Fibroblast of skin of right biceps (primary cell): ENCODE results near the gene CEACAM16.

Experiments
- DNase-seq: peaks from one replicate; pipeline ENCODE4 v3.0.0-alpha.2; 2013

Gene CEACAM16

DNA sequence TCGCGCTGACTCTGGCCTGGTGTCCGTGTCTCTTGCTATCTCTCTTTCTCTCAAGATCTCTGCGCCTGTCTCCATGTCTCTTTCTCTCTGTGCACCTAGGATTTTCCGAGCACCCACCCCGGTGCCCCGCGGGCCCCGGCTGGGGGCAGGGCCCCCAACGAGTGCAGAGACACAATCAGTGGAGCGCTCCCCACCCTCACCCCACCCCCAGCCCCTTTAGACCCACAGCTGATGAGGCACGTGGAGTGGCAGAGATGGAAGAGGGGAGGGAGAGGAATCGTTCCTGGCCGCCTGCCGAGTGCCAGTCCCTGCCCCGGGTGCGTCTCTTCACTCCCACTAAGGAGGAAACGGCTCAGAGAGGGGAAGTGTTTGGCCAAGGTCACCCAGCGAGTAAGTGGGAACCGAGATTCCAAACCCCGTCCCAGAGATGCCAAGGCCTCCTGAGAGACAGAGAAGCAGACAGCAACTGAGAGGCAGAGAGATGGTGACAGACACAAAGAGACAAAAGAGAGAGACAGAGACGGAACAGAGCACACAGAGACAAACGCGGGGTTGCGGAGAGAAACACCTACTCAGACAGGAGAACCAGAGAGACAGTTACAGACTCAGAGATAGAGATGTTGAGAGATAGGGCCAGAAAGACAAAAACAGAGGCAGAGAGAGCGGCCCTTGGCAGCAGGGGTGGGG is 48.9 kb downstream of the CEACAM16 start:
- peak; percentile 76 for DNase-seq

DNA sequence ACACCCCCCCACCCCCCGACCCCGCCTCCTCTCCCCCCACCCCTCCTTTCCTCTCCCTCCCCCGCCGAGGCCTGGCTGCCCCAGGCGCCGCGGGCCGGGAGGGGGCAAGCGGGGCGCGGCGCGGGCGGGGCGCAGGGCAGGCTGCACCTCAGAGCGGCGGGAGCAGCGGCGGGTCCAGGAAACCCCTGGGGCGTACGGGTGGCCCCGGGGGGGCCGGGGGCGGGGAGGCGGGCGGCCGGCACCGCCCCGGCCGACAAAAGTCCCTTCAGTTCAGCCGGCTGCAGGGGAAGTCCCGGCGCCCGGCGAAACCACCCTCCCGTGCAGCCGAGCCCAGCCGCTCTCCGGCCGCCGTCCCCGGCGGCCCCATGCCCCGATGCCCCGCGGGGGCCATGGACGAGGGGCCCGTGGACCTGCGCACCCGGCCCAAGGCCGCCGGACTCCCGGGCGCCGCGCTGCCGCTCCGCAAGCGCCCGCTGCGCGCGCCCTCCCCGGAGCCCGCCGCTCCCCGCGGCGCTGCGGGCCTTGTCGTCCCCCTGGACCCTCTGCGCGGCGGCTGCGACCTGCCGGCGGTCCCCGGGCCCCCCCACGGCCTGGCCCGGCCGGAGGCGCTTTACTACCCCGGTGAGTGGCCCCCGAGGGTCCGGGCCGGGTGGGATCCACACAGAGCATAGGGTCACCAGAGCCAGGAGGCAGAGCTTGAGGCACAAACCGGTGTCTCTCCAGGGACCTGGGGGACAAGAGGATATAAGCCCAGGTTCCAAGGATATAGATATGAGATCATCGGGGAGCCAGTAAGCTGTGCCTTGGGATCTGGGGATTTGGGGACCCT is 49.7 kb downstream of the CEACAM16 start, which contains the start of gene BCL3:
BCL3 (plus strand) TSS at position 283 of the 829 bp plus-strand sequence; CDS start at position 366, 83 bp downstream.
- DNase-seq, result no peak

DNA sequence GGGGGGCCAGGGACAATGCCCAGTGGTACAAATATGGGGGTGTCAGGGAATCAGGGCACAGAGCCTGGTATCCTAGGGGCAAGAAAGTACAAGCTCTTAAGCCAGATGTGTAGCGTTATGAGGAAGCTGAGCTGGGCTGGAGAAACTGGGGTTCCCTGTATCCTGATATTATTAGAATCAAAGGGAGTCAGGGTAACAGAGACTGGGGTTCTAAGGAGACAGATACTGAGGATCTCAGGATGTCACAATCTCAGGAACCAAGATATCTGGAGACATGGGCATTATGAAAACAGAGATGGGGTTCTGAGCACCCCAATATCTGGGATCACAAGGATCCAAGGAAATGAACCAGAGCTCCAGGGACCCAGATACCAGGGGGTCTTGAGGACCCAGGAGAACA is 50.3 kb downstream of the CEACAM16 start:
- DNase-seq, result no peak

DNA sequence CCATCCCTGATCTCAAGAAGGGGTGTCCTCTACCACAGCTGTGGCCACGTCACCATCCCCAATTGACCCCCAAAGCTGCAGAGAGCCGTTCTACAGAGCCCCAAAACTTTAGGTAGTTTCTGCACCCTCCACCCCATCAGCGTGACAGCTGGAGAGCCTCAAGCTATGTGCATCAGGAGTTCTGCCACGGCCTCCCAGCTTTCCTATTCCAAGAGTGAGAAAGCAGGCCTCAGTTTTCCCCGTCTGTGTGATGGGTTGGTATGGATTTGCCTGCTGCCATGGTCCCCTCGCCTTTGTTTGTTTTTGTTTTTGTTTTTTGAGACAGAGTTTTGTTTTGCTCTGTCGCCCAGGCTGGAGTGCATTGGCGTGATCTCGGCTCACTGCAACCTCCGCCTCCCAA is 51.0 kb downstream of the CEACAM16 start:
- no peak for DNase-seq

DNA sequence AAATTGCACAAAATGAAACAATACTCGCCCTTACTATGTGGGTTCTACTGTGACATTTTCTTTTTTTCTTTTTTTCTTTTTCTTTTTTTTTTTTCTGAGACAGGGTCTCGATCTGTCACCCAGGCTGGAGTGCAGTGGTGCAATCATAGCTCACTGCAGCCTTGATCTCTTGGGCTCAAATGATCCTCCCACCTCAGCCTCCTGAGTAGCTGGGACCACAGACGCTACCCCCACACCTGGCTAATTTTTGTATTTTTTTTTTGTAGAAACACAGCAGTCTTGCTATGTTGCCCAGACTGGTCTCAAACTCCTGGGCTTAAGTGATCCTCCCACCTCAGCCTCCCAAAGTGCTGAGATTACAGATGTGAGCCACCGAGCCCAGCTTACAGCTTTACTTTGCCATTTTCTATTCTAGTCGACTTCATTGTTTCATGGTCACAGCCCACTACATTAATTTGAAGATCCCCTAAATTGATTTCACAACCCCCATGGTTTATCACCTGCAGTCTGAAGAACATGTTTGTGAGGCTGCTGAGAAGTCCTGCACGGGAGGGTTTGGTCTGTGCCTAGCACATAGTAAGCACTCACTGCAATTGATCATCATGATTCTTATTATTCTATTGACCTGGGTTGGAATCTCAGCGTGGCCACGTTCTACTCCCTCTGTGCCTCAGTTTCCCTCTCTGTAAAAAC is 53.3 kb downstream of the CEACAM16 start:
- DNase-seq, result no peak

DNA sequence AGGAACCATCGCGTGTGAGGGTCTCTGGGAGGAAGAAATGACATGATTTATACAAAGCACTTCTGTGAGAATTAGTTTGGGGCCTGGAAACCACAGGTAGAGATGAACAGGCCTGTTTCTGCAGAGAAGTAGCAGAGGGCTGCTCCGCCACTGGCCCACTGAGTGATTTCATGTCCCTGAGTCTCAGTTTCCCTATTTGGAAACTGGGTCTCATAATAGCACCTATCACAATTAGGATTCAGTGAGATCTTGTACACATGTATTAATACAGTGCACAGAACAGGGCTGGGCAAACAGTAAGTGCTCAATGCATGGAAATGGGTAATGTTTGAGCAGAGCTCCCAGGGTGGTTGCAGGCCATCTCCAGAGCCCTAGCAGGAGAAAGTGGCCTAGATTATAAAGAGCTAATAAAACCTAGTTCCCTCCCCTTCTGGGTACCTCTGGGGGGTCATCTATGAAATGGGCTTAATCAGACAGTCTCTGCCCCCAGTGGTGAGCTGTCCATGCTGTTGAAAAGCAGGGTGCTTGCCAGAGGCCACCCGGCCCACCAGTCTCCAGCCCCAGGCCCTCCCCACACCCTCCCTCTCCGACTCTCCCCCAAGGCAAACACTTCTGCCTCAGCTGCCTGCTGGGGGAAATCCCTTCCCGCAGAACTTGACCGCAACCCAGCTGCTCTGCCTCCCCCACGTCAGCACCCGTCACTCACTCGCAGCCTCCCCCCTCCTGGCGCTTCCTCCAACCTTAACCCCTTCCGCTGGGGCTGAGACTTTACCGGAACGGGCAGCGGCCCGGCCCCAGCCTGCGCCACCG is 54.1 kb downstream of the CEACAM16 start:
- DNase-seq, result peak; percentile 96

DNA sequence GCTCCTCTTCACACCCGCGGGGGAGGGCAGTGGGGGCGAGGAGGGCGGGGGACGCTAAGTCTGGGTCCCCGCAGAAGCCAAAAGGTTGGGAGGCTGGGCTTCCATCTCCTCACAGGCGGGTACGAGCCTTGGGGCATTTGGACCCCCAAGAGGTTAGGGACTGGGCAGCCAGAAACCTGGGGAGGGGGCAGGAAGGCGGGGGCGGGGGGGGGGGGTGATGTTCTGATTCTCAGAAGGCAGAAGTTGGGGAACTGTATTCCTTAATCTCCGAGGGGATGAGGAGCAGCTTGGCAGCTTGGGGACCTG is 54.6 kb downstream of the CEACAM16 start:
- no peak for DNase-seq

DNA sequence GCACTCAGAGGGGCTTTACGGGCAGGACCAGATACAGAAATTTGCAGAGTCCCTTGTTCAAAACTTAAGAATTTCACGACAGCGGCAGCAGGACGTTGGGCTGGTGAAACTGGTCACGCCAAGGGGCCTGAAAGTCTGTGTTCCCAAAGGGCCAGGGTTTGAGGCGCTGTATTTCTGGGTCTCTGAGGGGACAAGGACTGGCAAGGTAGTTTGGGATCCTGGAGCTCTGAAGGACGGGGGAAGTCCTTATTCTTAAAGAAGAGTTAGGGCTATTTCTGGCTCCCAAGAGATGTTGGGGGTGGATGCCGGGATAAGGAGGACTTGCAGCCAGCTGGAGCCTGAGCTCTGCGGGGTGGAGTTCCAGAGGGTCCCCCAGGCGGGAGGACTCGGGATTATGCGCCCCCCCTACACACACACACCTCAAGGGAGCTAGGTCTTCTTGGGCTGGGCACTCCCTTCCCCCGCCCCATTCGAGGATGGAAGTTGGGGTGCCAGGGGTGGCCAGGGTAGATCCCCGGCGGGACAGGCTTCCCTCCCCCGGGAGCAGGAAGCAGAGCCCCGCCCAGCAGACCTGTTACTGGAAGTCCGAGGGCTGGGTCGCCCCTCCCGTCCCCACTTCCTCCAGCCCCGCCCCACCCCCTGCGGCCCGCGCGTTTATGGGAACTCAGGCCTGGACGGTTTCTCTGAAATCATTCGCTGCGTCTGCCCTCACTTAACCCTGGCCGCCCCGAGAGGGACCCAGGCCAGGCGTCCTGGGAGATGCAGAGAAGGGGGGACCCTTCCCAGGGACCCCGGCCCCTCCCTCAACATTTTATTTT is 55.2 kb downstream of the CEACAM16 start:
- DNase-seq, result peak; percentile 83

DNA sequence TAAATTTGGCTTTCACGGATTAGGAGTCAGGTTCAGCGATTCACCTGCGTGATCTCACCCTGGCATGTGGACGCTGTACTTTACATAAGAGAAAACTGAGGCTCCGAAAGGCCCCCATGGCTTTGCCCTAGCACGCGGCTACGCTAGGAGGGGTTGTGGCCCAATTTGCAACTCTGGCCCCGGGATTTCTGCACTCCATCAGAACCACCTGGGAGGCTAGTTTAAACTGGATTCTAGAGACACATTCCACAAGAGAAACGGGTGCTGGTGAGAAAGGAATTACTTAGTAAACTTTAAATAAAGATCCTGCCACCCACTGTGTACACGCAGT is 55.8 kb downstream of the CEACAM16 start:
- no peak for DNase-seq

DNA sequence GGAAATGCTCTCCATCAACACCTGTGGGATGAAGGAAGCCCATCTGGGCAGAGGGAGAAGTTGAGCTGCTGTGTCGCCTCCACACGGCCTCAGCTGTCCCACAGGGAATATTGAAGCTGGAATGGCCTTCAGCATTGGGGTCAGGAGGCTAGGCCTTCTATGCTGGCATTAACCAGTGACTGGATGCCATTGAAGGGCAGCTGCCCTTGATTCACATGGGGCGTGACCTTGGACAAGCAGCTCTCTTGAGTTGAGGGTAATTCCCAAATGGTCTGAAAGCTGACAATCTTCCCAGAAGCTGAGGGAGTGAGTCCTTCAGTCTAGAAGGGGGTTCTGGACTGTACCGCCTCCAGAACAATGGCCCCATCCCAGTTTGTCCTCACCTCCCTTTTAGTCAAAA is 56.3 kb downstream of the CEACAM16 start:
- DNase-seq, result no peak

DNA sequence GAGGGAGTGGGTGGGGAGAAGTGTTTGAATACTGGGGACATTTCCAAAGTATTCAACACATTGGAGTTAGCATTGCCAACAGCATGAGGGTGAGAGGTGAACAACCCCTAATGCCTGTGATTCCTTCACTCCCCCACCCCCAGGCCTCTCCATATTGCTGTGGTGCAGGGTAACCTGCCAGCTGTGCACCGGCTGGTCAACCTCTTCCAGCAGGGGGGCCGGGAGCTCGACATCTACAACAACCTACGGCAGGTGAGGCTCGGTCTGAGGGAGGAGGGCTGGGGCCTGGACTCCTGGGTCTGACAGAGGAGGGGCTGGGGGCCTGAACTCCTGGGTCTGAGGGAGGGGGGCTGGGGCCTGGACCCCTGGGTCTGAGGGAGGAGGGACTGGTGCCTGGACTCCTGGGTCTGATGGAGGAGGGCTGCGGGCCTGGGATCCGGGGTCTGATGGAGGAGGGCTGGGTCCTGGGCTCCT is 57.2 kb downstream of the CEACAM16 start:
- DNase-seq, result no peak

DNA sequence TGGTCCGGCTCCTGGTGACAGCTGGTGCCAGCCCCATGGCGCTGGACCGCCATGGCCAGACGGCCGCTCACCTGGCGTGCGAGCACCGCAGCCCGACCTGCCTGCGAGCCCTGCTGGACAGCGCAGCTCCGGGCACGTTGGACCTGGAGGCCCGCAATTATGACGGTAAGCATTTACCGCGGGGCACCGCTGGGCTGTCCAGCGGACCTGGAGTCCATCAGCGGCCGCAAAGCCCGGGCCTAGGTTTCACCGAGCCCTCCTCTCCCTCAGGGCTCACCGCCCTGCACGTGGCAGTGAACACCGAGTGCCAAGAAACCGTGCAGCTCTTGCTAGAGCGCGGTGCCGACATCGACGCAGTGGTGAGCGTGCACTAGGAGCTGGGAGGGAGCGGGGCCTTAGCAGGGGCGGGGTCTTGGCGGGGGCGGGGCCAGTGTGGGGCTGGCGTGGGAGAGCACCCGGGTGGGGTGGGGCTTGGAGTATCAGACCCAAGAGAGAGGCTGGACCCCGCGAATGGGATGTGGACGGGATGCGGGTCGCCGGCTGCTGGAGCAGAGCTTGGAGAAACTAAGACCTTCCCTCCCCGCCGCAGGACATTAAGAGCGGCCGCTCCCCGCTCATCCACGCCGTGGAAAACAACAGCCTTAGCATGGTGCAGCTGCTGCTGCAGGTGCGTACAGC is 58.2 kb downstream of the CEACAM16 start:
- DNase-seq, result peak; percentile 78

DNA sequence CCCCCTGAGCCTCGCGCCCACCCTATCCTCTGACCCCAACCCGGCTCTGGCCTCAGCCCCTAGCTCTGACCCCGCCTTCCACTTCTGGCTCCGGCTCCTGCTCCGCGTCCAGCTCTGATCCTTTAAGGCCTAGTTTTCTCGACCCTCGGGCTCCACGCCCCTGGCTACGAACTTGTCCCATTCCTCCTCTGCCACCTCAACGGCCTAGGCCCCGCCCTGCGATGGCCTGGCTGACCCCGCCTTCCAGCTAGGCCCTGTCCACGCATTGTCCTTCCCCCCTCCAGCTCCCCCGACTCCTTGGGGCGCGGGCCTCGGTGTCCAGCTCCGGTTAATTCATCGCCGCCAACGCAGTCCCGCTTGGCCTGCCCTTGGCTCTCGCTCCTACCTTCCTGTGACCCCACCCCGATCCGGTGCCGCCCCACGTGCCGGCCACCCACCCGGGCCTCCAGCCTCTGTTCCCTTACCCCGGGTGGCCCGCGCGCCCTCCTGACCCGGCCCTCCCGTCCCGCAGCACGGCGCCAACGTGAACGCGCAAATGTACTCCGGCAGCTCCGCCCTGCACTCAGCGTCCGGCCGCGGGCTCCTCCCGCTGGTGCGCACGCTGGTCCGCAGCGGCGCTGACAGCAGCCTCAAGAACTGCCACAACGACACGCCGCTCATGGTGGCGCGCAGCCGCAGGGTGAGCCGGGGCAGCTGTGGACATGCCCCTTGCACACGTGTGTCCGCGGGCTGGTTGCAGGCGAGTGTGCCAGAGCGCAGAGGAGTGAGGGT is 59.0 kb downstream of the CEACAM16 start:
- DNase-seq, result peak; percentile 68

DNA sequence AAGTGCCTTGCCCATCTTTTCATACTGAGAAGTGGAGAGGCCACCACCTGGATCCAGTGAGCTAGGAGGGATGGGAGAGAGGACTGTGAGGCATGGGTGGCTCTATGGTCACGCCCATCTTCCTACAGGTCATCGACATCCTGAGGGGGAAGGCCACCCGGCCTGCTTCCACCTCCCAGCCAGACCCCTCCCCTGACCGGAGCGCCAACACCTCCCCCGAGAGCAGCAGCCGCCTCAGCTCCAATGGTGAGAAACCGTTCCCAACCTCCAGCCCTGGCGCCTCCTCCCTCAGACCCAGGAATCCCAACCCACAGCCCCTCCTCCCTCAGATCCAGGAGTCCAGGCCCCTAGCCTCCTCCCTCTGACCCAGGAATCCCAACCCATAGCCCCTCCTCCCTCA is 59.6 kb downstream of the CEACAM16 start:
- no peak for DNase-seq

DNA sequence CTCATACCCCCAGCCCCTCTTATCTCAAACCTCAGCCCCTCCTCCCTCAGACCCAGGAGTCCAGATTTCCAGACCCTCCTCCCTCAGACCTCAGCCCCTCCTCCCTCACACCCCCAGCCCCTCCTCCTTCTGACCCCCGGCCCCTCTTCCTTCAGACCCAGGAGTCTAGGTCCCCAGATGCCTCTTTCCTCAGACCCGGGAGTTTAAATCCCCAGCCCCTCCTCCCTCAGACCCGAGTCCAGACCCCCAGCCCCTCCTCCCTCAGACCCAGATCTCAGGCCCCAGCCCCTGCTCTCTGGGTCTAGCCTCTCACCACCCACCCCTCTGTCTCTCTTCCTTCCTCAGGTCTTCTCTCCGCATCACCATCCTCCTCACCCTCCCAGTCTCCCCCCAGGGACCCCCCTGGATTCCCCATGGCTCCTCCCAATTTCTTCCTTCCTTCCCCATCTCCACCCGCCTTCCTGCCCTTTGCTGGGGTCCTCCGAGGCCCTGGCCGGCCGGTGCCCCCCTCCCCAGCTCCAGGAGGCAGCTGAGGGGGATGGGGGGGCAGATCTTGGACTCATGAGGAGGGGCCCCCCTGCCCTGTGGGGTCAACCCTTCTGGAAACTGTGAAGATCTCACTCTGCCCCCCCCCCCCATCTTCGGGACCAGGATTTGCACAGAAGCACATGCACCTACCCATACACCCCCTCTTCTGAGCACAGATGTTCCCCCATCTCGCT is 60.3 kb downstream of the CEACAM16 start:
- DNase-seq, result no peak
